ENCODE results near the gene KAZALD1. TPM values are rescaled to one million over a fixed set of nuclear protein-coding genes. Genes with fewer than 3 reads are reported as not detected.
A peak's percentile ranks its signal among the peaks of the same experiment; 100 is the strongest.

Gene KAZALD1
- total and polyA plus RNA-seq, 10 of the 15 experiments (the other 5 are each of a cell fraction or from before 2014, with no cell fraction given), result 0.10 to 4.3 (median 1.9) TPM

DNA sequence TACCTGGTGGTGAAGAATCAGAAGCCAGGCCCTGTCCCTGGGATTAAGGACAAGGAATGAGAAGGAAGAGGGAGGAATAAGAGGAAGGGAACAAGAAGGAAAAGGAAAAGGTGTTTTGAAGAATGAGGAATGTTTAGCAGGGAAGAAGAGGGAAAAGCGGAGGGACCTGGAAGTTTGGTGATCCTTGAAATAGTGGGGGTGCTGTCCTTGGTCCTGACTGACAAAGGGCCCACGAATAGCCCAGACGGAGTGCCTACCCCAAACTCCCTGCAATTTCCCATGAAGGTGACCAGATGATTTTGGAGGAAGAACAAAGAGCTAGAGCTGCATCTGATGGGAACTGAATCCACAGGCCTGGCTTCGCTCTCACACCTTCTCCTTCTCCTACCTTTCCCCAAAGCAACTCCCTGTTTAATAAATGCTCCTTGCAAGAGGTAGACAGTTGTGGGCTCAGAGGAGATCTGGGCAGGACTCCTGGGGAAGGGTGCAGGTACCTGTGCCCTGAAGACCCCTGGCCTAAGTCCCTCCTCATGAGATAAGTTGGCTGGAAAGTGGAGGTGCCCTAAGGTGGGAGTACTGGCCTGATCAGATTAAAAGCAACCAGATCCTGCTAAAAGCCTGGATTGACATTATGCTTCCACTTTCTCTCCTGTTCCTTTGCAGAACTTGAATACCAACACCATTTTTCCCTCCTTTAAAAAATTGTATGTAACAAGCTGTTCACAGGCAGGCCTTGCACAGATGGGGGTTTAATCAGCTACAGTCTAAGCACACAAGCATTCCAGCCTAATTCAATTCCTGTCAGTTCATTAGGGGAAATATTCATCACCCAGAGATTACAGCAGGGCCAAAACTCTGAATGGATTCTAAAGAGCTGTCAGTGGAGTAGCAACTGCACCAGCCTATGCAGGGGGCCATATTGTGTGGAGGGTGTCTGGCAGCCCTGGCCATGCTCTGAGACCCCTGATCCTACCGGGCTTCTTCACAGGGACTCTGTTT, 19.4 kb downstream of the KAZALD1 start:
- no peak overlapping the region for H2AFZ ChIP-seq (ENCODE audit: control insufficient read depth, low read depth, low read length)
- ChIA-PET SMC1A (ENCODE audit: uncharacterized antibody, unreplicated experiment) (no interaction called here), RAD21 (ENCODE audit: unreplicated experiment) (no interaction called here), POLR2A (no interaction called here), CTCF (interaction anchor here (0.7 to 2.0 kb wide), 3 partner anchors 14 to 60 kb away, joined by 3 to 6 read pairs (median 3); no protein-coding TSS in a partner anchor)
- in situ Hi-C loops (cut with MboI) (no loop called here), intact Hi-C loops (cut with micrococcal nuclease; ENCODE audit: unreplicated experiment) (no loop called here)
- H4K20me1 ChIP-seq (ENCODE audit: control insufficient read depth, insufficient read depth), result no peaks in the 10 kb centered on the region; the same call in 1 of the 2 replicates
- H3K79me2 ChIP-seq (ENCODE audit: control insufficient read depth, insufficient read depth, low read length), result no peaks in the 10 kb centered on the region
- ATAC-seq, result no peak
- 32% methylated on average over 5 of the region's 5 CpGs for WGBS (ENCODE audit: insufficient coverage, insufficient replicate concordance, low lambda C conversion rate, missing lambda C conversion rate)
- no peak for DNase-seq (ENCODE audit: low read depth, low spot score)
- FAIRE-seq, result no peak
- BruUV-seq (replicated peaks), result no TSS peak
- H3K4me2 ChIP-seq (ENCODE audit: control insufficient read depth, insufficient read depth), result no peak overlapping the region
- no peak overlapping the region for H3K4me3 ChIP-seq
- H3K9me3 ChIP-seq (replicated peaks; ENCODE audit: control insufficient read depth, insufficient read depth, low read length), result no peaks in the 10 kb centered on the region
- no peaks in the 10 kb centered on the region for H3K36me3 ChIP-seq (ENCODE audit: control insufficient read depth in 2 of 2, insufficient read depth in 2 of 2, low read length in 1 of 2)
- H3K27me3 ChIP-seq (replicated peaks in 1 of 2; ENCODE audit: control insufficient read depth in 2 of 2, insufficient read depth in 2 of 2, low read length in 1 of 2), result peaks cover 3 to 10% of the 10 kb centered on the region in 2 experiments; a peak in 3 of 4 replicates
- no peak overlapping the region for H3K9ac ChIP-seq (ENCODE audit: control insufficient read depth, insufficient read depth, low read length)
- no peak for TF ChIP-seq CHD4 (IDR thresholded peaks at IDR 0.05)
- TF ChIP-seq SIN3A (IDR thresholded peaks at IDR 0.05; ENCODE audit: low read depth, low read length), result no peak
- TF ChIP-seq, protein P1, sequence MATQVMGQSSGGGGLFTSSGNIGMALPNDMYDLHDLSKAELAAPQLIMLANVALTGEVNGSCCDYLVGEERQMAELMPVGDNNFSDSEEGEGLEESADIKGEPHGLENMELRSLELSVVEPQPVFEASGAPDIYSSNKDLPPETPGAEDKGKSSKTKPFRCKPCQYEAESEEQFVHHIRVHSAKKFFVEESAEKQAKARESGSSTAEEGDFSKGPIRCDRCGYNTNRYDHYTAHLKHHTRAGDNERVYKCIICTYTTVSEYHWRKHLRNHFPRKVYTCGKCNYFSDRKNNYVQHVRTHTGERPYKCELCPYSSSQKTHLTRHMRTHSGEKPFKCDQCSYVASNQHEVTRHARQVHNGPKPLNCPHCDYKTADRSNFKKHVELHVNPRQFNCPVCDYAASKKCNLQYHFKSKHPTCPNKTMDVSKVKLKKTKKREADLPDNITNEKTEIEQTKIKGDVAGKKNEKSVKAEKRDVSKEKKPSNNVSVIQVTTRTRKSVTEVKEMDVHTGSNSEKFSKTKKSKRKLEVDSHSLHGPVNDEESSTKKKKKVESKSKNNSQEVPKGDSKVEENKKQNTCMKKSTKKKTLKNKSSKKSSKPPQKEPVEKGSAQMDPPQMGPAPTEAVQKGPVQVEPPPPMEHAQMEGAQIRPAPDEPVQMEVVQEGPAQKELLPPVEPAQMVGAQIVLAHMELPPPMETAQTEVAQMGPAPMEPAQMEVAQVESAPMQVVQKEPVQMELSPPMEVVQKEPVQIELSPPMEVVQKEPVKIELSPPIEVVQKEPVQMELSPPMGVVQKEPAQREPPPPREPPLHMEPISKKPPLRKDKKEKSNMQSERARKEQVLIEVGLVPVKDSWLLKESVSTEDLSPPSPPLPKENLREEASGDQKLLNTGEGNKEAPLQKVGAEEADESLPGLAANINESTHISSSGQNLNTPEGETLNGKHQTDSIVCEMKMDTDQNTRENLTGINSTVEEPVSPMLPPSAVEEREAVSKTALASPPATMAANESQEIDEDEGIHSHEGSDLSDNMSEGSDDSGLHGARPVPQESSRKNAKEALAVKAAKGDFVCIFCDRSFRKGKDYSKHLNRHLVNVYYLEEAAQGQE (IDR thresholded peaks at IDR 0.05; ENCODE audit: low read depth, low read length), result peak; percentile 93
- TF ChIP-seq, protein P2, sequence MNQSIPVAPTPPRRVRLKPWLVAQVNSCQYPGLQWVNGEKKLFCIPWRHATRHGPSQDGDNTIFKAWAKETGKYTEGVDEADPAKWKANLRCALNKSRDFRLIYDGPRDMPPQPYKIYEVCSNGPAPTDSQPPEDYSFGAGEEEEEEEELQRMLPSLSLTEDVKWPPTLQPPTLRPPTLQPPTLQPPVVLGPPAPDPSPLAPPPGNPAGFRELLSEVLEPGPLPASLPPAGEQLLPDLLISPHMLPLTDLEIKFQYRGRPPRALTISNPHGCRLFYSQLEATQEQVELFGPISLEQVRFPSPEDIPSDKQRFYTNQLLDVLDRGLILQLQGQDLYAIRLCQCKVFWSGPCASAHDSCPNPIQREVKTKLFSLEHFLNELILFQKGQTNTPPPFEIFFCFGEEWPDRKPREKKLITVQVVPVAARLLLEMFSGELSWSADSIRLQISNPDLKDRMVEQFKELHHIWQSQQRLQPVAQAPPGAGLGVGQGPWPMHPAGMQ (IDR thresholded peaks at IDR 0.05; ENCODE audit: borderline replicate concordance), result no peak
- H3K4me1 ChIP-seq (ENCODE audit: control insufficient read depth, insufficient read depth, low read length), result no peaks in the 10 kb centered on the region
- no peak overlapping the region for H3K27ac ChIP-seq (ENCODE audit: control insufficient read depth, insufficient read depth)

Measured in GM12878 (cell line).